ENCODE results near the gene CLPTM1L. TPM values are rescaled to one million over a fixed set of nuclear protein-coding genes. Genes with fewer than 3 reads are reported as not detected.
A peak's percentile ranks its signal among the peaks of the same experiment; 100 is the strongest.

The CLPTM1L gene
- 100 to 1,000 TPM in 3 of 7 donors, 10 to 100 TPM in 4; 87.2 to 118 (median 99.9) TPM for total RNA-seq
- polyA plus RNA-seq, result 10 to 100 TPM; 39.7 to 55.6 (median 45.1) TPM
- long read RNA-seq, donor 1, transcript CLPTM1L-204 (8 exons, 742 nt), result major isoform, 10 of 20 reads
- long read RNA-seq, donor 1, transcript CLPTM1L-201 (17 exons, 2,500 nt), result minor isoform, 7 of 20 reads
- long read RNA-seq, donor 1, partial matches to known transcripts, result 0 of 20 reads
- long read RNA-seq, donor 1, other reads (novel, unspliced or antisense), result 0 of 20 reads
- long read RNA-seq, donor 2, transcript CLPTM1L-201 (17 exons, 2,500 nt), result major isoform, 12 of 14 reads
- long read RNA-seq, donor 2, partial matches to known transcripts, result 0 of 14 reads
- long read RNA-seq, donor 2, other reads (novel, unspliced or antisense), result 0 of 14 reads

GRCh38 chr5:1344975-1345838 lies at the start of gene CLPTM1L:
TSS of gene CLPTM1L (minus strand) at chr5:1345099. CDS start at chr5:1344841, 258 bp downstream.
- Histone ChIP-seq H3K27ac (peak within 1 kb of the TSS; percentile 84 to 93 (median 90)), H3K36me3 (peaks cover 6 to 37% (median 23%) of the 10 kb centered on the region in 6 donors), H3K27me3 (replicated peaks in 1 of 7) (no peaks in the 10 kb centered on the region), H3K4me1 (peaks cover 18 to 60% (median 40%) of the 10 kb centered on the region in 6 donors), H3K9me3 (no peaks in the 10 kb centered on the region), H3K4me3 (peak within 1 kb of the TSS; percentile 88 to 96 (median 93))
- peak; percentile 95 to 96 (median 95) for TF ChIP-seq POLR2AphosphoS5 (IDR thresholded peaks at IDR 0.05)
- TF ChIP-seq CTCF (IDR thresholded peaks at IDR 0.05 in 8 of 11, conservative IDR thresholded peaks at IDR 0.05 in 3 of 11), result peak in 2 of 11 experiments; percentile 6 to 38
- TF ChIP-seq POLR2A (IDR thresholded peaks at IDR 0.05), result peak; percentile 18 to 82 (median 55)
- intact Hi-C loops (cut with DNase I; ENCODE audit: low total_unique reads), result no loop called here
- WGBS, 5 donors, result 1 to 4% (median 2%) methylated on average over 28 to 87 of the region's 87 CpGs
- peak; percentile 95 for DNase-seq

- 63 to 69% (median 66%) methylated on average over 23 to 36 of the region's 36 CpGs for WGBS, 5 donors
- no peak for DNase-seq
- Histone ChIP-seq H3K9me3 (peaks cover 0 to 2% (median 0%) of the 10 kb centered on the region in 8 donors), H3K4me3 (no peak overlapping the region), H3K27me3 (replicated peaks in 1 of 7) (peaks cover 0 to 77% (median 11%) of the 10 kb centered on the region in 7 donors), H3K4me1 (no peaks in the 10 kb centered on the region), H3K27ac (no peak overlapping the region), H3K36me3 (no peaks in the 10 kb centered on the region)
- TF ChIP-seq CTCF (IDR thresholded peaks at IDR 0.05 in 8 of 11, conservative IDR thresholded peaks at IDR 0.05 in 3 of 11) (no peak), POLR2AphosphoS5 (IDR thresholded peaks at IDR 0.05) (no peak), POLR2A (IDR thresholded peaks at IDR 0.05) (no peak)
- intact Hi-C loops (cut with DNase I; ENCODE audit: low total_unique reads), result no loop called here
Observed at GRCh38 chr5:1393571-1394501, 48.9 kb upstream of the CLPTM1L start.

GRCh38 chr5:1392801-1393565 lies 48.1 kb upstream of the CLPTM1L start:
- intact Hi-C loops (cut with DNase I; ENCODE audit: low total_unique reads), result no loop called here
- no peaks in the 10 kb centered on the region for H3K4me1 ChIP-seq
- no peak overlapping the region for H3K4me3 ChIP-seq
- H3K27me3 ChIP-seq (replicated peaks in 1 of 7), result peaks cover 0 to 85% (median 11%) of the 10 kb centered on the region in 7 donors
- no peak overlapping the region for H3K27ac ChIP-seq
- no peaks in the 10 kb centered on the region for H3K36me3 ChIP-seq
- no peaks in the 10 kb centered on the region for H3K9me3 ChIP-seq
- TF ChIP-seq CTCF (IDR thresholded peaks at IDR 0.05 in 8 of 11, conservative IDR thresholded peaks at IDR 0.05 in 3 of 11) (no peak), POLR2A (IDR thresholded peaks at IDR 0.05) (no peak), POLR2AphosphoS5 (IDR thresholded peaks at IDR 0.05) (no peak)
- WGBS, 5 donors, result 56 to 69% (median 63%) methylated on average over 21 to 22 of the region's 22 CpGs
- no peak for DNase-seq
